Kasumi-1 (cell line): Measurements from ENCODE around the gene DENND2A.
A peak's percentile ranks its signal among the peaks of the same experiment; 100 is the strongest.
"Not testable (repeated sequence)": the region's sequence is repeated elsewhere in the genome, so short reads cannot be mapped to it uniquely, and the experiment has no call there.

Experiments used
- DNase-seq, 2 experiments: peaks; one replicate each; lab custom pipeline; 2025; lab: John Stamatoyannopoulos, UW

Gene DENND2A

DNA sequence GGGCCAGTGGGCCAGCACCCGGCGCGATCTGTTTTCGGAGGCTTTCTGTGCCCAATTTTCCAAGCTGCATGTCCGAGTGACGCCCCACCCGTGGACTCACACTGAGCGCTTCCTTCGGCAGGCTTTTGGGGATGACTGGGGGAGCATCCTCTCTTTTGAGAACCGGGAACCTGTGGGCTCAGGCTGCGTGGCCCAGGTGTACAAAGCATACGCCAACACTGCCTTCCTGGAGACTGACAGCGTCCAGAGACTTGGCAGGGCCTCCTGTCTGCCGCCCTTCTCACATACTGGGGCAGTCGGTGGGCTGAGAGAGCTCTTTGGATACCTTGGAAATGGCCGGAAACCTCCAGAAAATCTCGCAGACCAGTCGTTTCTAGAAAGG is 33.2 kb upstream of the DENND2A start:
- no peak for DNase-seq

DNA sequence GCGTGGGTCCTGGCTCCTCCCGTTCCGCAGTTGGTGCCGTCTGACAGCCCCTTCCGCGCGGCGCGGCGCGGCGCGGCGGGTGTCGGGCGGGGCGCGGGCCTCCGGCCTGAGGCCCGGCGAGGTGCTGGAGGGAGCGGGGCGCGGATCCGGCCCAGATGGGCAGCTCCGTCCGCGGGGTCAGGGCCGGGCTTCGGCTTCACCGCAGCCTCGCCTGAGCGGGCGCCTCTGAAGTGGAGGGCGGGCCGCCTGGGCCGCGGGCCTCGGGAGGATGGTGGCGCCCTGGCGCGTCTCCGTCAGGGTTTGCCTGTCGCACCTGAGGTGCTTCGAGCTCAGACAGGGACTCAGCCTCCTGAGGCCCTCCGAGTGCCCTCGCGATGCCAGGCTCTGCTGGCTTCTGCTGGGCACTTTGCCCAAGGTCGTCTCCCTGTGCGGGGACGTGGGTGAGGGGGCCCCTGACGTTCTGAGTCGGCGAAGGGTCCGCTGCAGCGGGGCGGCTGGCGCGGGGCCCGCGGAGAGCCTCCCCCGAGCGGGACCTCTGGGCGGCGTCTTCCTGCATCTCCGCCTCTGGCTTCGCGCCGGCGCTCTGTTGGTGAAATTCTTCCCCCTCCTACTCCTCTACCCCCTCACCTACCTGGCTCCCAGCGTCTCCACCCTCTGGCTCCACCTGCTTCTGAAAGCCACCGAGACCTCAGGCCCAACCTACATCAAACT is 32.6 kb upstream of the DENND2A start:
- DNase-seq, result peak; percentile 13 to 14

DNA sequence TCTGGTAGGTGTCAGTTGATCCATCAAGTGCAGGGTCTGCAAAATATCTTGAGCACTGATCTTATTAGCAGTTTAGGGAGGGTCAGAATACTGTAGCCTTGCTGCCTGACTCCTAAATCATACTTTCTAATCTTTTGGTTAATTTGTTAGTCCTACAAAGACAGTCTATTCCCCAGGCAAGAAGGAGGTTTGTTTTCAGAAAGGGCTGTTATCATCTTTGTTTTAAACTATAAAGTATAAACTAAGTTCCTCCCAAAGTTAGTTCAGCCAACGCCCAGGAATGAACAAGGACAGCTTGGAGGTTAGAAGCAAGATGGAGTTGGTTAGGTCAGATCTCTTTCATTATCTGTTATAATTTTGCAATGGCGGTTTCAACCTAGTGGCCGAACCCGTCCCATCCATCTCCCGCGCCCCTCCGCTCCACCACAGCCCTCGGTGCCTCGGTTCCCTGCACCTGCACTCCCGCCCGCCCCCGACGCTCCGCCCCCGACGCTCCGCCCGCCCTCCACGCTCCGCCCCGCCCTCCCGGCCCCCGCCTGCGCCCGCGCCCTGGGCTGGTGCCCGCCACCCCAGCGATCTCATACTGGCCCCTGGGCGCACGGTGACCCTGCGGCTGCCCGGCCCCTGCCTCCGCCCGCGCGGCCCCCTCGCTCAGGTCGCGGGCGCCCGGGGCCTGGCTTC is 31.9 kb upstream of the DENND2A start, which contains the start of gene ADCK2:
Gene ADCK2 (plus strand): TSS at position 564 of the 681 bp plus-strand sequence. CDS start 386 bp downstream, outside the sequence.
- peak; percentile 30 to 37 for DNase-seq

DNA sequence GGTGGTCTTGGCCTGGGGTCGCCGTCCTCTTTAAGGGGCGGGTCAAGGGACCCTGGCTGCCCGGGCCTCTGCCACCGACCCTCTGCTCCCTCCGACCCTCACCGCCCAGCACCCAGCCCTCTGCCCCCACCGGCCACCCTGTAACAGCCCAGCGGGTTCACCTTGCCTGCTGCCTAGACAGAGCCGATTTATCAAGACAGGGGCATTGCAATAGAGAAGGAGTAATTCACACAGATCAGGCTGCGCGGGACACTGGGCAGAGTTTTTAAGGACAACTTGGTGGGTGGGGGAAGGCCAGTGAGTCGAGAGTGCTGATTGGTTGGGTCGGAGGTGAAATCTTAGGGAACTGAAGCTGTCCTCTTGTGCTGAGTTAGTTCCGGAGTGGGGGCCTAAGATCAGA is 31.4 kb upstream of the DENND2A start:
- no peak for DNase-seq

DNA sequence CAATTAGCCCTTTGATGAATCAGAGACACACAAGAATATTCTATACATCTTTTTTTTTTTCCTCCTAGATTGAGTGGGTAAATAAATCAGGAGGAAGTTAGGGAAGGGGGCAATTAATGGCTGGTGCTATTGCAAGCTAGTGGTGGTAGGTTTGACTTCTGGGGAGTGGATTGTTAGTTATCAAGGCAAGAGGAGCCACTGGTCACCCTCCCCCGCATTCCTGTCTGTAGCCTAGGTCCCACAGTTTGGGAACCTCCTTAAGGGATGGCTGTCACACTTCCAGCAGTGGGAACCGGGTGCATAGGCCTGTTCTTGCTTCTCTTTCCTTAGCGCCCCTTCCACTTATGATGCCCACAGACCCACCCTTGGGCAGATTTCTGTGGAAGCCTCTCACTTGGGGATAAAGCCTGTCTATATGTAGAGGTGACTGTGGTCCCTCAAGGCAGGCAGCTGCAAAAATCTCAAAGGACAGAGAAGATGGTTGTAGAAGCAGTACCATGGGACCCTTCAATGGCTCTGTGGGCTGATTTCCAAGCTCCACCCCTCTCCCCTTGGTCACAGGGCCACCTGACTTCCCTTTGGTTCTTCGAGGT is 29.8 kb upstream of the DENND2A start:
- DNase-seq, result no peak

DNA sequence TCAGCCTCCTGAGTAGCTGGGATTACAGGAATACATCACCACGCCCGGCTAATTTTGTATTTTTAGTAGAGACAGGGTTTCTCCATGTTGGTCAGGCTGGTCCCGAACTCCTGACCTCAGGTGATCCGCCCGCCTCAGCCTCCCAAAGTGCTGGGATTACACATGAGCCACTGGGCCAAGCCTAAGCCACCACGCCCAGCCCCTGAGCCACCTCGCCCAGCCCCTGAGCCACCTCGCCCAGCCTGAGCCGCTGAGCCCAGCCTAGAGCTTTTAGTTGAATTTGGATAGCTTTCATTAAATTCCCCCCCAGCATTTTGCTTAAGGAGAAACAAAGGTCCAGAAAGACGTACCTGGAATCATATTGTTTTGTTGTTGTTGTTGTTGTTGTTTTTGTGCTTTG is 29.2 kb upstream of the DENND2A start:
- DNase-seq, result not testable (repeated sequence)

DNA sequence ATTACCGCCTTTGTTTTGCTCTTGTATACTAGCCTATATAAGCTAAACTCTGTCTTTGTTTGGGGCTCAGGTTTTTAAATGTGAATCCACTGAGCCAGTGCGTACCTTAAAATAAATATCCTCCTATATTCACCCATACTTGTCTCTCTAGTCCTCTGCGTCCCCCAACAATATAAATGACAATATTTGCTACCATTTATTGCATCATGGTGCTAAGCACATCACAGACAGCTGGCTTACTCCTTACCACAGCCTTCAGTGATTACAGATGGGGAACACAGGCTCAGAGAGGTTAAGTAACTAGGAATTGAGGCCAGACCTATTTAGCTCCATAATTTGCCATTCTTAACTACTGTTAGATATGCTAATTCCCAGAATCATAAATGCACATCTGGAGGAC is 28.7 kb upstream of the DENND2A start:
- DNase-seq, result no peak

DNA sequence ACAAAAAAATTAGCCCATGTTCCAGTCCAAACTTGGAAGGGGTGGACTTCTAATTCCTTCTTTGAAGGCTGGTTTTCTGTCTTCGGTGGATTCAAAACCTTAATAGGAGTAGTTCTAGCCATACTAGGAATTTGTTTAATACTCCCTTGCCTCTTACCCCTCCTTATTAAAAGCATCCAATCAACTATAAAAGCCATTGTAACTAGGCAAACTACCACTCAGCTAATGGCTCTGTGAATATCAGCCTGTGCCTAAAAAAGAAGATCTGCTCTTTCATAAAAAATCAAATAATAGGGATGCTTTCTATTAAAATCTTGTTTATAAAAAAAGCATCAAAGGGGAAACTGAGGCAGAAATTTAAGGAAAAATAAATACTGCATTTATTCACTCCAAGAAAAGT is 28.0 kb upstream of the DENND2A start:
- DNase-seq, result no peak

DNA sequence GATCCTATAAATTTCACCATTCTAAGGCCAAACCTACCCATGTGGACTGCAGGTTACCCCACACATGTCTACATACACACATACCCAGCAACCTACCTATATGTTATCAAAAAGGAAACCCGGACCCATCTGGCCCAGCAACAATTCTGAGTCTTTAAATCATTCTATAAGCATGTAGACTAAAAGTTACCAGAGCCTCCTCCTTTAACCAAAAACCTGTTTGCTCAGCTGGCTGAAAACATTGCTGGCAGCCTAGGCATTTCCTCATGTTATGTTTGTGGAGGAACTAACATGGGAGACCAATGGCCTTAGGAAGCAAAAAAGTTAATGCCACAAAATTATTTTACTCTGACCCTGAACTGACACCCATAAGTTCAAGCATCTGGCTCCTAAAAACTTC is 26.9 kb upstream of the DENND2A start:
- no peak for DNase-seq

DNA sequence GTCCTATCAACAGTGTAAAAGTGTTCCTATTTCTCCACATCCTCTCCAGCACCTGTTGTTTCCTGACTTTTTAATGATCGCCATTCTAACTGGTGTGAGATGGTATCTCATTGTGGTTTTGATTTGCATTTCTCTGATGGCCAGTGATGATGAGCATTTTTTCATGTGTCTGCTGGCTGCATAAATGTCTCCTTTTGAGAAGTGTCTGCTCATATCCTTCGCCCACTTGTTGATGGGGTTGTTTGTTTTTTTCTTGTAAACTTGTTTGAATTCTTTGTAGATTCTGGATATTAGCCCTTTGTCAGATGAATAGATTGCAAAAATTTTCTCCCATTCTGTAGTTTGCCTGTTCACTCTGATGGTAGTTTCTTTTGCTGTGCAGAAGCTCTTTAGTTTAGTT is 22.3 kb upstream of the DENND2A start:
- not testable (repeated sequence) for DNase-seq

DNA sequence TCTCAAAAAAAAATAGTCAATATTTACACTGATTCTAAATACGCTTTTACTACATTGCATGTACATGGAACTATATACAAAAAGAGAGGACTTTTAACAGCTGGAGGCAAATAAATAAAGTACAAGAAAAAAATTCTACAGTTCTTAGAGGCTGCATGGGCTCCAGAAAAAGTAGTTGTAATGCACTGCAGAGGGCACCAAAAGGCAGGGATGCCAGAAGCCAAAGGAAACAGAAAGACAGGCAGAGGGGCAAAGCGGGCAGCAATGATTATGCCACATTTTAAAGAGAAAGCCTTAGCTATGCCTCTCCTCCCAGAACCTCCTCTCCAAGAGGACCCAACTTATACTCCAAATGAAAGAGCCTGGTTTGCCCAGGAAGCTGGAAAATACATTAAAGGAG is 20.5 kb upstream of the DENND2A start:
- DNase-seq, result peak; percentile 14 to 30

DNA sequence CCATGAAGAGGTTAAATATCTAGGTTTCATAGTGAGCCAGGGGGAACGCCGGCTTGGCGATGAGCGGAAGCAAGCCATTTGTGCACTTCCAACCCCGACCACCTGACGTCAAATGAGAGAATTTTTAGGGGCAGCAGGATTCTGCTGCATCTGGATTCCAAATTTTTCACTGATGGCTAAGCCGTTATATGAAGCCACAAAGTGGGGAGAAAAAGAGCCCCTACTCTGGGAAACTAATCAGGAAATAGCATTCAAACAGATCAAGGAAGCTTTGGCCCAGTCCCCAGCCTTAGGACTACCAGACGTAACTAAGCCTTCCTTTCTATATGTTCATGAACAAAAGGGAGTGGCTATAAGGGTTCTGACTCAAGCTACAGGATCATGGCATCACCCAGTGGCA is 19.2 kb upstream of the DENND2A start:
- no peak for DNase-seq

DNA sequence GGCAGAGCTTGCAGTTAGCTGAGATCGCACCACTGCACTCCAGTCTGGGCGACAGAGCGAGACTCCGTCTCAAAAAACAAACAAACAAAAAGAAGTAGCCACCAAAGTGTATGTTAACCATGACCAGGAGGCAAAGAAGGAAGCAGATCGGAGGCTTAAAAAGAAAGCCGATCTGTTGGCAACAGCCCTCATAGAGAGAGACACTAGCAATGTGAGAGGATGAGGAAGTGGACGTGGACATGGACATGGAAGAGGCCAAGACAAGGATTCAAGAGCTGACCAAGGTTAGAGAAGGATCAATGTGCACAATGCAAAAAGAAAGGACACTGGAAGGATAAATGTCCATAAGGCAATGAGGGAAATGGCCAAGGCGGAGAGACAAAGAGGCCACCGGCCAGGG is 17.3 kb upstream of the DENND2A start:
- no peak for DNase-seq

DNA sequence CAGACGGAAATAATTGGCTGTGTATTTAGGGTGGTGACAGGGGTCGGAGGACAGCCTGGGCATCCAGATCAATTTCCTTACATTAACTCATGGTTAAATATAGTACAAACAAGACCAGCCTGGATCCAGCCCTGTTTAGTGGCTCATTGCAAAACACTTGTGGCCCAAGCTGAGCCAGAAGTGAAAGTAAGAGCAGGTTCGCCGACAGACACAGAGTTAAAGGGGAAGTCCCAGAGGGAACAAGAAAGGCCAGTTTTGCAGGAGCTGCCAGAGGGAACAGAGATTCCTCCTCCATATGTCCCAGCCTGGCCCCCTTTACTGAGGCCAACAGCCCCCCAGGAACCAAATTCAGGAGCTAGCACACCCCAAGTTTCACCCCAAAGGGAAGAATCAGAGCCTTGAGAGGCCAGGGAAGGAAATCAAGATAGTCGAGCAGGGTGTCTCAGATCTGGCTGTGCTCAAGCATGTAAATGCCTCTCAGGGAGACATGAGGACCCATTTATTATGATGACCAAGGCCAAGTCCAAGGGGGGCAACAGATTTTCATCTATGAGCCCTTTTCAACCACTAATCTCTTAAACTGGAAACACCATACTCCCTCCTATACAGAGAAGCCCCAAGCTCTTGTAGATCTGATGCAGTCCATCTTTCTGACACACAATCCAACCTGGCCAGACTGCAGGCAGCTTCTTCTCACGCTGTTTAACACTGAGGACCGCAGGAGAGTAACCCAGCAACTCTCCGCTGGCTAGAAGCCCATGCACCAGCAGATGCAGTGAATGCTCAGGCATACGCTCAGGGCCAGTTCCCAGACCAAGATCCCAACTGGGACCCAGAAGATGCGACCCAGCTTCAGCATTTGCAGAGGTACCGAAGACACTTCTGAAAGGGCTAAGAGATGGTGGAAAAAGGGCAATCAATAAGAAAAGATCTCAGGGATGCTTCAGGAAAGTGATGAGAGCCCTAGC is 16.2 kb upstream of the DENND2A start:
- DNase-seq, result peak; percentile 91 to 92

DNA sequence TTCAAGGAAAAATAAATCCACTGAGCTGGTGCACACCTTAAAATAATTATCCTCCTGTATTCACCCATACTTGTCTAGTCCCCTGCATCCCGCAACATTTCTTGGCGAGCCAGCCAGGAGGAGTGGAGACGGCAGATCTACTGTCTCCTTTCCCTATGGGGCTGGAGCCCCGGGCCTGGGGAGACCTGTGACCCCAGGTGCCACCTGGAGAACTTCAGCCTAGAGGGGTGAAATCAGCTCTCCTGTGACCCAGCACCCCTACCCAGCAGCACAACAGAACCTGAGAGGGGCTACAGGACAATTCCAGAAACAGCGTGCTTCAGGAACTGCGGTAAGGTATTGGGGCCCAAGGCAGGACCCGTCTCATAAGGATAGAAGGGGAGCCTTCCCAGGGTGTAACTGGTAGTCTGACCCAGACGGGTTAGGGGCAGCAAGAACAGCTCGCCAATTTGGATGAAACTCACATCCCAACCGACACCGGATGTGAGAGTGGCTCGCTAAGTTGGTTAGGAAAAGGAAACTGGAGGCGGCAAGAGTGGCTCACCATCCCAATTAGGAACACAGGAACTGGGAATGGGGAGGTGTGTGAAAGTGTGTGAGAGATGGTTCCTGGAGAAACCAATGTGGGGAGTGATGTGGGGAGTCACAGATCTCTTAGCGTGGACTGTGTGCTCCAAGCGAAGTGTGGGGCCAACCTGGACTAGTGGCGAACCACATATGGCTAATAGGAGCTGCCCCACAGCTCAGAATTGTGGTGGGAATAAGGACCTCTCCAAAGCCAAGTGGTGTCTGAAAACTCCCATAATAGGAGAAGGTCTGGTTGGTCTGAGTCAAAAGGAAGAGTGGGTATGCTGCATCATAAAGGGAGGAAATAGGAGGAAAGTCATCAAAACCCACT is 15.1 kb upstream of the DENND2A start:
- no peak for DNase-seq

DNA sequence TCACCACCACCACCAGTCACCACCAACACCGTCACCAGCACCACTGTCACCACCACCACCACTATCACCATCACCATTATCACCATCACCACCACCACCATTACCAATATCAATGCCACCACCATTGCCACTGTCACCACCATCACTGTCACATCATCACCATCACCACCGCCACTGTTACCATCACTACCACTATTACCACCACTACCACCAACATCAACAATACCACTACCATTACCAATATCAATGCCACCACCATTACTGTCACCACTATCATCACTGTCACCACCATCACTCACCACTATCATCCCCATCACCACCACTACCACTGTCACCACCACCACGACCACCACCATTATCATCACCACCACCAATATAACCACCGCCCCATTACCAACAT is 14.0 kb upstream of the DENND2A start:
- DNase-seq, result no peak

DNA sequence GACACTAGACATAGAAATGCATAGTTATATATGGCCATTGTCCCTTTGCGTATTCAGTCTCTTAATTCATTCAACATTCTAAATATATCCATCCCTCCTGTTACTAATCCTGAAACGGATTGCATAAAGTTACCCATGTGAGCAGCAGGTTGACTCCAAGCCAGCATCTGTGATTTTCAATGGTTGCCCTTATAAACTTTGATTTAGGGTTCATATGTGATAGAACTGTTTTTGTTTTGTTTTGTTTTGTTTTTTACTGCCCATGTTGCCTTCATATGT is 13.4 kb upstream of the DENND2A start:
- no peak for DNase-seq

DNA sequence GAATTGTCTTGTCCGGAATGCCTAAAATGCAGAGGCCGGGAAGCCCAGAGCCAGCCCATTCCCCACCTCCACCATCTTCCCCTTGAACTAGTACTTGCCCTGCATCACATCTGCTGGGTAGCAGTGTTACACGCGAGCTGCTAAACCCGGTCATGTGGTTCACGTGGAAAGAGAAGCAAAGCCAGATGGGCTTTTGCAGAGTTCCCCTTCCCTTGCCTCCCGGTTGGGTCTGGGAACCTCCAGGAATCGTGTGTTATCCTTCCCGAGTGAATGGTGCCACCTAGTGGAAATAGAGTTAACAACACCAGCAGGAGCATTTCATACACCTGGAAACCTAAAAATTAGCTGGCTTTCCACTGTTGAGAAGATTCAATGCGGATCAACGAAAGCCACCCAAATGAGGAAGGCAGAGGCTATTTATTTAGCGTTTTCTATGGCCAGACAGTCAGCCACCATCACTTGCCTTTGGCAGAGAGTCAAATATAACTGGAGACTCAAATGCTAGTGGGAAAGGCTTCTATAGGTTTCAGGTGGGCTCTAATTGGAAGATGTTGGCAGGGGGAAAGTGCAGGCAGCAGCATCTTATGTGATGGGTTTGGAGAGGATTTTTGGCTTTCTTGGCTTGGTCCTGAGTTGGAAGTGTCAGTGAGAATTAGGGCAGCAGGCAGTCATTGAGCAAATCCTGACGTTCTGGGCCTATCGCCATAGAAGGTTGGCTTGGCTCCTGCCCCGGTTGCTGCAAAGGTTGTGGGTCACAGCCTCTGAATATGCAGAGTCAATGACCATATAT is 12.9 kb upstream of the DENND2A start:
- peak; percentile 42 to 47 for DNase-seq

DNA sequence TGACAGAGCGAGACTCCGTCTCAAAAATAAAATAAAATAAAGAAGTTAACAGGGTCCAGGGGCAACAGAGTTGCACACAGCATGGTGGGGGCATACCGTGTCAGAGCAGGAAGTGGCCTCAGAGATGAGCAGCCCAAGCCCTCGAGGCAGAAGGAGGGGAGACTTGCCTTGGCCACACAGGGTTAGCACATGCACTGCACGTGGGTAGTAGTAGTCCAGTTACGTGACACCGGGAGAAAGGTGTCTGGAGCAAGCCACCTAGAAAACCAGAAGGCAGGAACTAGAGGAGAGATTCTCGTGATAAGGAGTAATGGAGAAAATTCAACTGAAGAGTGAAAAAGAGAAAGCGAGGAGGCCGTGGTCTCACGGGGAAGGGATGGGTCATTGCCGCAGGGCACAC is 9.8 kb upstream of the DENND2A start:
- DNase-seq, result no peak

DNA sequence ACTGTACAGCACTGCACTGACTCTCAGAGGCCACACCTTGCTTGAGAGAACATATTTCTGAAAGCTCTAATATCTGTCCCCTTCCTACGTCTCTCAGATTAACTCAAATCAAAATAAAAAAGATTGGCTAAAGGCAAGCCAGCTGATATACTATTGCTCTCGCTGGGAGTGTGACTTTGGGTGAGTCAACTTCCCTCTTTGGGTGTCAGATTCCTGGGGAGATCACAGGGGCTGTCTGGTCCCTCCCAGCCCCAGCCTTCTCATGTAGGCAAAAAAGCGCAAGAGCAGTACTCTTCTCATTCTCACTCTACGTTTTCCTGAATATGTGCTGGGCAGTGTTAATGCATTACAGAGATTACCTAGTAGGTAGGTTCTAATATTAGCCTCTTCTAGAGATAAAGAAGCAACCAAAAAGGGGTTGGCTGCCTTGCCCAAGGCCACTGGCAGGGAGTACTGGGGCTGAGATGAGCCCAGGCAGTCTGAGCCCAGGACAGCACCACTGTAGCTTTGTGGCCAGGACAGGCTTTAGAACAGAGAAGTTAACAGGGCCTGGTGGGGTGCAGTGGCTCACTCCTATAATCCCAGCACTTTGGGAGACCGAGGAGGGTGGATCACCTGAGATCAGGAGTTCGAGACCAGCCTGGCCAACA is 9.1 kb upstream of the DENND2A start:
- DNase-seq, result peak; percentile 46 to 64
